NCI-H510A (cell line): Measurements from ENCODE around the gene ZNF768.
"Not testable (repeated sequence)": the region's sequence is repeated elsewhere in the genome, so short reads cannot be mapped to it uniquely, and the experiment has no call there.

ENCODE experiments used
- DNase-seq: peaks from one replicate; lab custom pipeline; 2025; lab: John Stamatoyannopoulos, UW

ZNF768 gene

DNA sequence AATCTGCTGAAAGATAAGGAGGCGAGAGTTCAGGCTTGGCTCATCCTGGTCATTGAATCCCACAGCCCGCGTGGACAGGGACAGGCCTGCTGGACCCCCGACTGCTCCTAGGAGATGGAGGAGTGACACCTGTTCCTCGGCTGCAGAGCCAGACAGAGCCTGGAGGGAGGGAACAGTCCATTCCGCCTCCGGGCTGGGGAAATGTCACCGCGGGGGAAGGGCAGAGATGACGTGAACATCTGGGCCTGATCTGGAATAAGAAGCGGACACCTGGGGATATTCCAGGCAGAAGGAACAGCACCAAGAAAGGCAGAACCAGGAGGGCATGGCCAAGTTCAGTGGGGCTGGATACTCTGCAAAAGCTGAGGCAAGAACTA is 6.8 kb upstream of the ZNF768 start:
- no peak for DNase-seq

DNA sequence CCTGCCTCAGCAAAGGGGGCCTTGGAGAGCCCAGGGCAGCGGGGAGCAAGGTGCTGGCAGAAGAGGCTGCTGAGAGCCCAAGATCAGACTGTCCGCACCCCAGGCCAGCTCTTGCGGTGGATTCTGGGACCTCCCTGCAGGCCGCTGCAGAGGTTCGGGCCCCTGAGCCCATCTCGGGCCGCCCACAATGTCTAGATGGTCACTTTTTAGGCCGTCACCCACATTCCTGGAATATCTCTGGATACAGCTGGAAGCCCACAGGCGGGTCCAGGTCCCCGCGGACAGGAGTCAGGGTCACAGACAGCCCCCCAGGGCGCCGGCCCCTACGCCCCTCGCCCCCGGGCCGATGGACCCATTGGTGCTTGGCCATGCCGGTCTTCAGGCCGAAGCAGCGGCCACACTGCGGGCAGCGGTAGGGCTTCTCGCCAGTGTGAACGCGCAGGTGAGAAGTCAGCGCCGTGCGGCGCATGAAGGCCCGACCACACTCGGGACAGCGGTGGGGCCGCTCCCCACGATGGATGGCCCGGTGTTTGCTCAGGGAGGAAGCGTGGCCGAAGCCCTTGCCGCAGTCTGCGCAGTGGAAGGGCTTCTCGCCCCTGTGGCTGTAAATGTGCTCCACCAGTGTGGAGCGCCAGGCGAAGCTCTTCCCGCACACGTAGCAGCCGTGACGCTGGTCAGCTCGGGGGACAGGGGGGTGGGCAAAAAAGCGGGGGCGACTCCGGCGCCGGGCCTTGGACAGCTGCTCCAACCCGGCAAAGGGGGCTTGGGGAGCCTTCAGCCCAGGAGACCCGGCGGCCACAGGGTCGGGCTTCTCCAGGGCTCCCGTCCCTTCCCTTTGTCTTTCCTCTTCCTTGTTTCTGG is 6.1 kb upstream of the ZNF768 start:
- DNase-seq = no peak

DNA sequence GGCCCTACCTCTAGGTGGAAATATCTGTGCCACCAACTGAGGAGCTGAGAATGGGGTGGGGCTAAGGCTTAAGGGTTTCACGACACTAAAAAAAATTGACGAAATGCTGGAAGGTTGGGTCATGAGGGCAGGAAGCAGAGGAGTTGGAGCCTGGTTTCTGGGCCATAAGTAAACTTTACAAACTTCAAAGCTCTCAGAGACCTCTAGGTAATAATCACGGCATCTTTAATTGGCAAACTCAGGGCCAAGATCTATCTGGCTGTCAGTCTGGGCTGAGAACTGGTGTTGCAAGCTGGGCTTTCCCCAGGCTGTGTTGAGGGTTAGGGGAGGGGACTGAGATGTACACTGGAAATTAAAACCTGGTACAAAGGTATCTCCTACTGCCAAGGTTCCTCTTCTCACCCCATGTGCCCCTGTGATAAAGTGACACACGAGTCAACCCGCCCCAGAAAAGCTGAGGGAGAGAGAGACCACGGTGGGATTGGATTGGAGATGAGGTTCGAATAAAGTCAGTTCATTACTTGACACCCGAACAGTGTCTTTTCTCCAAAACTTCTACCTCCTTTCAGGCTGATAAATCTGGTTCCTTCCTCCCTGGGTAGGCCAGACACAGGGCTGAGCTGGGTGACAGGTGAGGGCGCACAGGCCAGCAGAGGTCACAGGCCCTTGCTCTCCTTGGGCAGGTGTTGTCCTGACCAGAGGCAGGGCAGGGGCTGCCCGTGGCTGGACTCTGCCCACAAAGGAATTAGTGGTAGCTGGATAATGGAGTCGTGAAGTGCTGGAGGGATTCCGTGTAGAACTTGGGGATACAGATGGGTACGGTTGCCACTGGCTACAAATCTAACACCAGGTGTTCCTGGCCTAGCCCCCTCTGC is 4.0 kb upstream of the ZNF768 start:
- no peak for DNase-seq

DNA sequence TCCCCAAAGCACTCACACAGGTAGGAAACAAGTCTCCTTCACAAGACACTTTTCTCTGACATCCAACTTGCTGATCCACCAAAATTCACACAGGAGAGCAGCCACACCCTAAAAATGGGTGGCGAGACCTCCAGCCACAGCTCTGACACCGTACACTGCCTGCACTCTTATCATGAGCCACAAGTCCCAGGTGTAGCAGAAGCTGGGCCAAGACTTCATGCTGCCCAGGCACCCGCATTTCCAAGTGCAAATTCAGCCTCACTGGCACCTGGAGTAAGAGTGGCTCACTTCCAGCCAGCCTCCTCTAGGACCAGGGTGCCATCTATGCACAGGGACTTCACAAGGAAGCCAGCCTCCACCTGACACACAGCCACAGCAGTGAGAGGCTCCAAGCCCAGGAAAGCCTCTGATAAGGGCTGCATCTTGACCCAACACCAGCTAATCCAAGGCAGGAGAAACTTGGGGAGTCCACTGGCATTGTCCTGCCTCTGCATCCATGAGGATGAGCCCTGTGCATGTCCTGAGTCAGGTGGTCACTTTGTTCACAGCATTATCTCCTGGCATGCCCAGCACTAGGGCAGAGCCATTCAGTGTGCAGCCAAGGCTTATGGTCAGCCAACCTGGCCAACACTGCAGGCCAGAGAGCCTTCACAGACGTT is 2.6 kb upstream of the ZNF768 start:
- no peak for DNase-seq

DNA sequence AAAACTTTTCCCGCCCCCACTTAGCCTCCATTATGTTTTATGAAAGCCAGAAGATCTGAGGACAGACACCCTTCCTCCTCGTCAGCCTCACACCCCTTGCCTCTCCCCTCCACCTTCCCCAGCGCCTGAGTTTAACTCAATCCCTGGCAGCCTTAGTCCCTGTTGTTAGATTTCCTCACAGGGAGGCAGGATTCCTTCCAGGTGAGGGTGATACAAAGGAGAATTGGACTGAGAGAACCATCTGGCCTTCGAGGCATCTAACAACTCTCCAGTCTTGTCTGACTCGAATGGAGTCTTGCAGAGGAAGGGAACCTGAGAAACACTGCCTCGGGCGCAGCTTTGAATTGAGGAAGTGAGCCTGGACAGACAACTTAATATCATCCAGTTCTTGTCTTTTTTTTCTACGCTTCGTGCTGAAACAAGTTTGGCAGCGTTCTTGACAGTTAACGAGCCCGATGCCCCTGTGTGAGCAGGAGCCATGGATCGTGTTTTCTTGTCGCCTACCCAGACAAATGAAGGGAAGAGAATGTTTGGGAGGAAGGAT is 1.3 kb upstream of the ZNF768 start:
- DNase-seq = peak; percentile 42

DNA sequence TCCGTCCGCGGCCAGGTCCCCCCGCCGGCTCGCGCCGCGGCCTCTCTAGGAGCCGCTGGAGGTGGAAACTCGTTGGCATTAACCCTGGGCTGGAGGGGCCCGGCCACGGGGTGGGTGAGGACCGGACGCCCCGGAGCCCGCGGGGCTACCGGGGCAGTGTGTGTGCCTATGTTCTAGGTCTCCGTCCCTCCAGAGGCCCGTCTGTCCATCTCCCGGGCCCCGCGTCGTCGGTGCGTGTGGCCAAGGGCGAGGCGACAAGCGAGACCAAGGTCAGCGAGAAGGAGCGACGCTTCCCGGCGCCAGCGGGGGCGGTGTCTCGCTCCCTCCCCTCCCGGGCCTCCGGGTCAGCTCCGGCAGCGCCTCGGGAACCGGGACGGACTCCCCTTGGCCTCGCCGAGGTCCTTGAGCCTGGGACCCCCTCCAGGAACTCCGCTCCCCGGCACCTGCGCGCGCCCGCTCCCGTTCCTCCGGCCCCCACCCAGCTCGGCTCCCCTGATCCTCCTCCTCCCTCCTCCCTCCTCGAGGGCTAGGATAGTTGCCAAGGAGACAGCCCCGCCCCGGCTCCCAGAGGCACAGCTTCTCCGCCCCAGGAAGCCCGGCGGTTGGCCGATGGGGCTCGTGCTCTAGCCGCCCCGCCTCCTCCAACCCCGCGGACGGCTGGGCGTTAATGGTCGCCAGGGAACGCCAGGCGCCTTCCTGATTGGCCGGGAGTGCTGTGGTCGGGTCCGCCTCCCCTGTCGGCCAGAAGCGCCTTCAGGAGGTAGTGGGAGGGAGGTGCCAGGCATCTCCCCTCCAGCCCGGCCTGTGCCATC is 663 bp upstream of the ZNF768 start:
- DNase-seq = peak; percentile 99

DNA sequence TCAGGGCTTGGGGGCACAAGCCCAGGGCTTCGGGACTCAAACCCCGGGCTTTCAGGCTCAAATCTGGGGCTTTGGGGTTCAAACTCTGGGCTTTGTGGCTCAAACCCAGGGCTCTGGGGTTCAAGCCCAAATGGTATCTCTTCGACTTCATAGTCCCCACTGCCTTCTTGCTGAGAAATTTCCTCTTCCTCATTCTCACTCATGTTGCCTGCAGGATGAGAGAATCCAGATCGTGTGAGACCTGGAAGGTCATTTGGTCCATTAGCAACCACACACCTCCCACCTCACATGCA is 576 bp downstream of the ZNF768 start:
- no peak for DNase-seq

DNA sequence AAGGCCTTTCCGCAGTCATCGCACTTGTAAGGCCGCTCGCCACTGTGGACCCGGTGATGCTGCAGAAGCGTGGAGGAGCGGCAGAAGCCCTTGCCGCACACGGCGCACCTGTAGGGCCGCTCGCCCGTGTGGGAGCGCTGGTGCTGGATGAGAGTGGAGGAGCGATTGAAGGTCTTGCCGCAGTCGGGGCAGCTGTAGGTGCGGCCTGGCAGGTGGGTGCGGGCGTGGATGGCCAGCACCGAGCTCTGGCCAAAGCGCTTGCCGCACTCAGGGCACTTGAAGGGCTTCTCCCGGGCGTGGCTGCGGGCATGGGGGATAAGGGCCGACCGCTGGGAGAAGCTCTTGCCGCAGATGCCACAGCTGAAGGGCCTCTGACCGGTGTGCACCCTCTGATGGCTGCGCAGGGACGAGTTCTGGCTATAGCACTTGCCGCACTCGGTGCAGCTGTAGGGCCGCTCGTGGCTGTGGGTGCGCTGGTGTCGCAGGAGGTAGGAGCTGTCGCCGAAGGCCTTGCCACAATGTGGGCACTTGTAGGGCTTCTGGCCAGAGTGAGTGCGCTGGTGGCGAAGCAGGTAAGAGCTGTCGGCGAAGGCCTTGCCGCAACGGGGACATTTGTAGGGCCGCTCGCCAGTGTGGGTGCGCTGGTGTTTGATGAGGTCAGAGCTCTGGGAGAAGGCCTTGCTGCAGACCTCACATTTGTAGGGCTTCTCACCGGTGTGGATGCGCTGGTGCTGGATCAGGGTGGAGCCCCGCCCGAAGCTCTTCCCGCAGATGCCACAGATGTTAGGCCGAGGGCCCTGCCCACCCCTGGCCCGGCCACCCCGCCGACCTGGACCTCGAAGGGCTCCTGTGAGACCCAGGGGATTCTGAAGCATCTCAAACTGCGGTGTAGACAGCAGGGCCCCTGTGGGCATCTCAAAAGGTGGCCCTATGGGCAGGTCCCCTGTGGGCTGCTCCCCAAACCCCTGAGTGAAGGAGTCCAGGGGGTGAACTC is 1.5 kb downstream of the ZNF768 start:
- no peak for DNase-seq

DNA sequence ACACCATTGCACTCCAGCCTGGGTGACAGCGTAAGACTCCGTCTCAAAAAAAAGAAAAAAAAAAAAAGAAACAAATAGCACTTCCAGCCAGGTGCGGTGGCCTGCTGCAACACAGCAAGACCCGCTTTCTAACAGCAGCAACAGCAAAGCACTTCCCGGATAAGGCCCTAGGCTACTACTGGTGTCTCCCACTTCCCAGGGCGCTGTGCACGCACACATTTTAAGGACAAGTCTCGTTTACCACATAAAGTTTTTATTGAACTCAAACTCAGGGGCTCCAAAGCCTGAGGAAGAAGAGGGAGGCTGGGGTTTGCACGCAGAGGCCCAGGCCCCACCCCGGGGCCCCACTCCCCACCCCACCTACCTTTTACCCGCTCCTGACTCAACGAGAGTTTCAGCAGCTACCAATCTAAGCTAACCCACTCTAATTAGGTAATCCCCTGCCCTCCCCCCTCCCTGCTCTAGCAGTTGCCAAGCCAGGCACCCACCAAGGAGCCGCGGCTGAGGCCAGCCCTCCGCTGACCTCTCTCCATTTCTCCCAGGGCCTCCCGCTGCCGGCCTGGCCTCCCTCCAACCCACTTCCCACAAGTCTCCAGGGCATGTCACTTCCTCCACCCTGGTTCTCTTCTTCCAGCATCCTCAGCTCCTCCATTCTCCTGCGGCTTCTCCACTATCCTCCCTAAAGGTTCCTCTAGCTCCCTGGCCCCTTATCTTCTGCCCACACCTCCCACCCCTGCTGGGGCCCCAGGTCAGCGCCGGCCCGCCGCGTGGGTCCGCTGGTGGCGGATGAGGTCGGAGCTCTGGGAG is 2.4 kb downstream of the ZNF768 start:
- DNase-seq = no peak

DNA sequence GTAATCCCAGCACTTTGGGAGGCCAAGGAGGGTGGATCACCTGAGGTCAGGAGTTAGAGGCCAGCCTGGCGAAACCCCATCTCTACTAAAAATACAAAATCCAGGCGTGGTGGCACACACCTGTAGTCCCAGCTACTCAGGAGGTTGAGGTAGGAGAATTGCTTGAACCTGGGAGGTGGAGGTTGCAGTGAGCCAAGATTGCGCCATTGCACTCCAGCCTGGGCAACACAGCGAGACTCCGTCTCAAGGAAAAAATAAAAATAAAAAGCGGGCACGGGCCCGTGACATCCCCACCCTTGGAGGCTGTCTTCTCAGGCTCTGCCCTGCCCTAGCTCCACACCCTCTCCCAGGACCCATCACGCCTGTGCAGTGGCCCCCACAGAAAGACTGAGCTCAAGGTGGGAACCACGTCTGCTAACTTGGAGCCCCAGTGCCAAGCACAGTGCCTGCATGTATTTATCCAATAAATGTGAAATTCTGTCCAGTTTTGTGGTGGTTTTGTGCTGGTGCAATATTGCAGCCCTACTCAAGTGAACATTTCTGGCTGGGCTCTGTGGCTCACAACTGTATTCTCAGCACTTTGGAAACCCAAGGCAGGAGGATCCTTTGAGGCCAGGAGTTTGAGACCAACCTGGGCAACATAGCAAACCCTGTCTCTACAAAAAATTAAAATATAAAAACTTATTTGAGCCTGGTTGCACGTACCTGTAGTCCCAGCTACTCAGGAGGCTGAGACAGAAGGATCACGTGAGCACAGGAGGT is 3.5 kb downstream of the ZNF768 start:
- DNase-seq = not testable (repeated sequence)

DNA sequence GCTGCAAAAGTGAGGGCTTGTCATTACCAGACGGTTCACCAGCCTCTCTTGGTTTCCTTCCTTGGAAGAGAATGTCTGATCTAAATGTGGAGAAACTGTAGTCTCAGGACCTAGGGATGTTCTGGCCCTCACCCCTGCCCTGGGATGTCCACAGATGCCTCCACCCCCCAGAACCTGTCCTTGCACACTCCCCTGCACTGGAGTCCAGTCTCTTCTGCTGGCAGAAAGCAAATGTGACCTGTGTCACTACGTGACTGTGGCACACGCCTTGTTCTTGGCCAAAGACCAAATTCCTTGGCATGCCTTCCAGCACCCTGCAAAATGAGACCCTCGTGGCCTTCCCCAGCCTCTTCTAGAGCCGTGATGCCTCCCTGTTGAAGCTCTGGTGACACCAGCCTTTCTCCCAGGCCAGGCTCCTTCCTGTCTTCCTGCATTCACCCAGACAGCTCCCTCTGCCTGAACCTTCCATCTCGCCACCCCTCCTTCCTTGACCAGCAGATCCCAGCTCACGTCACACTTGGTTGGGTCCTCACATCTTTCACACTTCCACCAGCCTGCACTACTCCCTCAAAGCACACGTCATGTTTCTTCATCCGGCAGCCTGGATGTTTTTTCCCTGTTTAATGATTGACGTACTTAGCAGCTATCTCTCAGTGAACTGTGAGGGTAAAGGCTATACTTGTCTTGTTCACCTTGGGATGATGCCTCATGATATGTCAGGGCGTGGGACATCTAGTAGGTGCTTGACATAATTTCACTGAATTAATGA is 4.3 kb downstream of the ZNF768 start:
- no peak for DNase-seq

DNA sequence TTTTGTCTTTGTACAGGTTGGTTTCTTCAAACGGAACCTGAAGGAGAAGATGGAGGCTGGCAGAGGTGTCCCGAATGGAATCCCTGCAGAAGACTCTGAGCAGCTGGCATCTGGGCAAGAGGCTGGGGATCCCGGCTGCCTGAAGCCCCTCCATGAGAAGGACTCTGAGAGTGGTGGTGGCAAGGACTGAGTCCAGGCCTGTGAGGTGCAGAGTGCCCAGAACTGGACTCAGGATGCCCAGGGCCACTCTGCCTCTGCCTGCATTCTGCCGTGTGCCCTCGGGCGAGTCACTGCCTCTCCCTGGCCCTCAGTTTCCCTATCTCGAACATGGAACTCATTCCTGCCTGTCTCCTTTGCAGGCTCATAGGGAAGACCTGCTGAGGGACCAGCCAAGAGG is 4.9 kb downstream of the ZNF768 start:
- DNase-seq = no peak

DNA sequence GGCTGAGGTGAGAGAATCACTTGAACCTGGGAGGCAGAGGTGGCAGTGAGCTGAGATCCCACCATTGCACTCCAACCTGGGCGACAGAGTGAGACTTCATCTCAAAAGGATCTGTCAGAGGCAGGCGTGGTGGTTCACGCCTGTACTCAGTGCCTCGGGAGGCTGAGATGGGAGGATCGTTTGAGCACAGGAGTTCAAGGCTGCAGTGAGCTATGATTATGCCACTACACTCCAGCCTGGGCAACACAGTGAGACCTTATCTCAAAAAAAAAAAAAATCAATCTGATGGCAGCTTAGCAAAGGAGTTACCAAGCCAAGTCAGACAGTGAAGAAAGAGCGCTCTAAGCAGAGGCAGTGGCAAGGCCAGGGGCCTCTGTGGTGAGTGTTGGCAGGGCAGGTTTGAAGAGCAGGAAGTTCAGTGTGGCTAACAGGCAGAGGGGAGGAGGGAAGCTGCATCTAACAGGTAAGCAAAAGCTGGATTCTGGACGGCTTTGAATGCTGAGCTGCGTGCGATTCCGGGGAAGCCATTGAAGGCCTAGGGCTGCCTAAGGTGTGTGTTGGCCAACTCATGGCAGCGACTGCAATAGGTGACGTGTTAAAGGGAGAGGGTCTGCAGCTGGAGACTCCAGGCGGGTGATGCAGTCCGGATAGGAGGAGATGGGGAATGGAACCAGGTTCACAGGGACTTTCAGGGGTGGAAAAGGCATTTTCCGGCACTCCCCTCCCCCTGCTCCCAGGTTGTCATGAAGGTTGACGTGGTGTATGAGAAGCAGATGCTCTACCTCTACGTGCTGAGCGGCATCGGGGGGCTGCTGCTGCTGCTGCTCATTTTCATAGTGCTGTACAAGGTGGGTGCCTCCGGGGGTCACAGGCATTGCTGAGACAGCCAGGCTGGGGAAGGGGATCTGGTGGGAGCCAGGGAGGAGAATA is 7.0 kb downstream of the ZNF768 start:
- DNase-seq = no peak

DNA sequence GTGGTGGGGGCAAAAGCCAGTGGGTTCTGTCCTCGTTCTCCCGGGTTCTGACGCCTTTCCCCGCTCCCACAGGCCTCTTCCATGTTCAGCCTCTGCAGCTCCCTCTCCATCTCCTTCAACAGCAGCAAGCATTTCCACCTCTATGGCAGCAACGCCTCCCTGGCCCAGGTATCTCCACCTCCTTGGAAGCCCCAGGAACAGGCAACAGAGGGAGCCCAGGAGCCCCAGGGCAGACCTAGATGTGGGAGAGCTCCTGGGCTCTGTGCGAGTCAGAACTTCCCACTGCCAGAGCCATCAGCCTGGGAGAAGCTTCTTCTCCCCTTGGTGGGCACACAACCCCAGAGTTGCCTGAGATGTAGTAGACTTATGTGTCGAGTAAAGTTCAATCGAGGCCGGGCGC is 7.8 kb downstream of the ZNF768 start:
- DNase-seq = no peak

DNA sequence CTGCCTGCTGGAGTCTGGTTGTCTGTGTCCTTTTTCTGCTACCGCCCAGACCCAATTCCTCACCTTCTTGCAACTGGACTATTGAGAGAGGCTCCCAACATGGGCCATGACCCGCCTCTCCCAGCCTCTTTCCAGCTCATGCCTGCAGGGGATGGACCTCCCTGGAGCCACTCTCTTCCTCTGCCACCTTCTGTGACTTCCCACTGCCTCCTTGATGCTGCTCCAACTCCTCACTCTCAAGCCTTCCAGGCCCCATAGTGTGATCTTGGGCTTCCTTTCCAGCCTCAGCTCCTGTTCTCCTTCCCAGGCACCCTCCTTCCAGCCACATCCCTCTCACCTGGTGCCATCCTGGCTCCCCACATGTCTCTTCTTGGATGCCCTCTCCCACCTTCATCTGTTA is 11.1 kb downstream of the ZNF768 start:
- DNase-seq = no peak

DNA sequence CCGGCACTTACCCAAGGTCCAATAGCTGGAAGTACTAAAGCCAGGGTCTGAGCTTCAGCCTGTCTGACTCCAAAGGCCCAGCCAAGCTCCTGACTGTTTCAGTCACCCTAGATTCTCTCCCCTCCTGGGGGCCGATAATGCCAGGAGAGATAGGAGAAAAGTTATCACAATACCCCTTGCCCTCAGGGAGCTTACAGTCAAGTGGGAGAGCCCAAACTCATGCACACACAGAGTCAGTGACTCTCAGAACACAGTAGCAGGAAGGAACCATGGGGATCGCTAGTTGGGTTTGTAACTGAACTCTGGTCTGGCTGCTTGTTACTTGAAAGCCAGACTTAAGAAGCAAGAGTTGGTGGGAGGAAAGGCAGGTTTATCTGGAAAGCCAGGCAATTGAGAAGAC is 14.9 kb downstream of the ZNF768 start:
- DNase-seq = no peak

DNA sequence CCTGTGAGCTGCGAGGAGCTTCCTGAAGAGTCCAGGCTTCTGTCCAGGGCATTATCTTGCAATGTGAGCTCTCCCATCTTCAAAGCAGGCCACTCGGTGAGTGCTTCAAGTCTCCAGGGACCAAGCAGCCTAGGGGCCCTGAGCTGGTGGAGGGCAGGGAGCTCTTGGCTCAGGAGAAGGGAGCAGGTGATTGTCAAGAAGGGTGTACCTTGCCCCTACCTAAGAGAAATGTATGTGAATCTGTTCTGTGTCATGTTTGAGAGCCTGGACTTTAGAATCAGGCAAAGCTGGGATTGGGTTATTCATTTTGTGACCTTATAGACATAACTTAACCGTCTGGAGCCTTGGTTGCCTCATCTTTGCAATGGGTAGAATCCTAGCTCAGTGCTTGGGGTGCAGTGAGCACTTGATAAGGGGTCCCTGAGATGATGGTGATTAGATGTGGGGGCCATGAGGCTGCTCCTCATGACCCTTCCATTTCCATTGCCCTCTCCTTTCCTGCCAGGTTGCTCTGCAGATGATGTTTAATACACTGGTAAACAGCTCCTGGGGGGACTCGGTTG is 15.9 kb downstream of the ZNF768 start:
- DNase-seq = no peak
